ENCODE results near the gene ZNF362.

- no peak for TF ChIP-seq TCF12 (IDR thresholded peaks at IDR 0.05)
- no peak for TF ChIP-seq CTCF (IDR thresholded peaks at IDR 0.05)
- TF ChIP-seq EZH2phosphoT487 (IDR thresholded peaks at IDR 0.05; ENCODE audit: borderline replicate concordance, low read depth) = no peak
- no peak for TF ChIP-seq YY1 (IDR thresholded peaks at IDR 0.05; ENCODE audit: low read depth)
Measured at GRCh38 chr1:33289858-33290154, 33.5 kb downstream of the ZNF362 start.

All from SK-N-SH (cell line).